DND-41 (cell line): ENCODE data around the gene CHTF18.

Experiments
- EZH2 ChIP-seq: IDR thresholded peaks from 3 replicates; pipeline ENCODE4 v1.6.1; 2012; ENCODE audit warnings: borderline replicate concordance, low read depth, mild to moderate bottlenecking, moderate library complexity, low read length, inconsistent platforms; ENCODE audit not compliant: severe bottlenecking
- TF ChIP-seq, protein P1 (sequence below): IDR thresholded peaks from 2 replicates; pipeline ENCODE4 v1.5.1; 2012; ENCODE audit warnings: borderline replicate concordance, low read length, moderate library complexity, mild to moderate bottlenecking; ENCODE audit not compliant: poor library complexity, severe bottlenecking; ENCODE audit errors: extremely low read depth

- TF ChIP-seq, protein P1, sequence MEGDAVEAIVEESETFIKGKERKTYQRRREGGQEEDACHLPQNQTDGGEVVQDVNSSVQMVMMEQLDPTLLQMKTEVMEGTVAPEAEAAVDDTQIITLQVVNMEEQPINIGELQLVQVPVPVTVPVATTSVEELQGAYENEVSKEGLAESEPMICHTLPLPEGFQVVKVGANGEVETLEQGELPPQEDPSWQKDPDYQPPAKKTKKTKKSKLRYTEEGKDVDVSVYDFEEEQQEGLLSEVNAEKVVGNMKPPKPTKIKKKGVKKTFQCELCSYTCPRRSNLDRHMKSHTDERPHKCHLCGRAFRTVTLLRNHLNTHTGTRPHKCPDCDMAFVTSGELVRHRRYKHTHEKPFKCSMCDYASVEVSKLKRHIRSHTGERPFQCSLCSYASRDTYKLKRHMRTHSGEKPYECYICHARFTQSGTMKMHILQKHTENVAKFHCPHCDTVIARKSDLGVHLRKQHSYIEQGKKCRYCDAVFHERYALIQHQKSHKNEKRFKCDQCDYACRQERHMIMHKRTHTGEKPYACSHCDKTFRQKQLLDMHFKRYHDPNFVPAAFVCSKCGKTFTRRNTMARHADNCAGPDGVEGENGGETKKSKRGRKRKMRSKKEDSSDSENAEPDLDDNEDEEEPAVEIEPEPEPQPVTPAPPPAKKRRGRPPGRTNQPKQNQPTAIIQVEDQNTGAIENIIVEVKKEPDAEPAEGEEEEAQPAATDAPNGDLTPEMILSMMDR, result no peak
- TF ChIP-seq EZH2, result no peak
These were observed 52.4 kb downstream of the CHTF18 start for GRCh38 chr16:840561-841454.
